Mesothelial cell of epicardium (in vitro differentiated cells): ENCODE measurements around the gene PELI2. TPM values are rescaled to one million over a fixed set of nuclear protein-coding genes. Genes with fewer than 3 reads are reported as not detected.

ENCODE experiments used
- DNase-seq, 2 experiments: peaks; one replicate each; pipeline ENCODE4 v3.0.0; 2021; ENCODE audit warnings: low spot score in 2 of 2; ENCODE audit not compliant: unreplicated experiment in 2 of 2
- H3K27ac Mint-ChIP-seq: 2 replicates; pipeline ENCODE4 v1.8.0; 2021; ENCODE audit warnings: mixed read lengths
- H3K27me3 Mint-ChIP-seq: 2 replicates; pipeline ENCODE4 v1.8.0; 2021; ENCODE audit warnings: low read depth, mixed read lengths
- H3K36me3 Mint-ChIP-seq: 2 replicates; pipeline ENCODE4 v1.8.0; 2021; ENCODE audit warnings: mixed read lengths
- H3K4me1 Mint-ChIP-seq: 2 replicates; pipeline ENCODE4 v1.8.0; 2021; ENCODE audit warnings: mixed read lengths
- H3K4me3 Mint-ChIP-seq: 2 replicates; pipeline ENCODE4 v1.8.0; 2021; ENCODE audit warnings: mild to moderate bottlenecking, moderate library complexity, mixed read lengths
- H3K9me3 Mint-ChIP-seq: 2 replicates; pipeline ENCODE4 v1.8.0; 2021; ENCODE audit warnings: mixed read lengths
- CTCF ChIP-seq: fragments of 200-600 bp; sonication (generic); IDR thresholded peaks from one replicate; pipeline ENCODE4 v1.5.0; 2021; ENCODE audit warnings: antibody characterized with exemption; ENCODE audit not compliant: unreplicated experiment
- total RNA-seq: library from RNA; stranded (reverse); gene quantifications from 3 replicates; pipeline ENCODE4 v1.2.1, GENCODE V29; 2021

PELI2 gene
- total RNA-seq, 1 donor from 2014 or later = 10.0 TPM

- Mint-ChIP-seq H3K4me1 (peaks cover 14% of the 10 kb centered on the region), H3K27ac (no peak overlapping the region), H3K9me3 (no peaks in the 10 kb centered on the region), H3K36me3 (no peaks in the 10 kb centered on the region), H3K4me3 (no peak overlapping the region), H3K27me3 (peaks cover 13% of the 10 kb centered on the region)
- no peak for DNase-seq
- no peak for TF ChIP-seq CTCF
These were observed 24.8 kb downstream of the PELI2 start for GRCh38 chr14:56143025-56143424.

GRCh38 chr14:56144176-56144575, 26.0 kb downstream of the PELI2 start:
- Mint-ChIP-seq H3K4me1 (peaks cover 17% of the 10 kb centered on the region), H3K9me3 (no peaks in the 10 kb centered on the region), H3K36me3 (no peaks in the 10 kb centered on the region), H3K4me3 (no peak overlapping the region), H3K27ac (no peak overlapping the region), H3K27me3 (peaks cover 10% of the 10 kb centered on the region)
- TF ChIP-seq CTCF = no peak
- DNase-seq = no peak

GRCh38 chr14:56145181-56145769, 27.1 kb downstream of the PELI2 start:
- Mint-ChIP-seq H3K27ac (no peak overlapping the region), H3K4me3 (no peak overlapping the region)

GRCh38 chr14:56145965-56146364, 27.8 kb downstream of the PELI2 start:
- TF ChIP-seq CTCF = no peak
- Mint-ChIP-seq H3K27me3 (peaks cover 3% of the 10 kb centered on the region), H3K4me1 (peaks cover 18% of the 10 kb centered on the region), H3K4me3 (no peak overlapping the region), H3K9me3 (no peaks in the 10 kb centered on the region), H3K36me3 (no peaks in the 10 kb centered on the region), H3K27ac (no peak overlapping the region)
- no peak for DNase-seq

More at GRCh38 chr14:56145181-56145769, 27.1 kb downstream of the PELI2 start:
- Mint-ChIP-seq H3K36me3 (no peaks in the 10 kb centered on the region), H3K9me3 (no peaks in the 10 kb centered on the region), H3K27me3 (peaks cover 8% of the 10 kb centered on the region), H3K4me1 (peaks cover 18% of the 10 kb centered on the region)
- TF ChIP-seq CTCF = no peak
- DNase-seq = no peak

GRCh38 chr14:56147449-56147848, 29.2 kb downstream of the PELI2 start:
- DNase-seq = no peak
- H3K9me3 Mint-ChIP-seq = no peaks in the 10 kb centered on the region
- H3K27ac Mint-ChIP-seq = no peak overlapping the region
- peaks cover 18% of the 10 kb centered on the region for H3K4me1 Mint-ChIP-seq
- no peak overlapping the region for H3K4me3 Mint-ChIP-seq
- peaks cover 2% of the 10 kb centered on the region for H3K27me3 Mint-ChIP-seq
- no peak for TF ChIP-seq CTCF
- H3K36me3 Mint-ChIP-seq = no peaks in the 10 kb centered on the region
